NCI-H82 treated with DMSO at 0.1 percent for 48 hours (cell line): Measurements from ENCODE around the gene RNASEL.
"Not testable (repeated sequence)": the region's sequence is repeated elsewhere in the genome, so short reads cannot be mapped to it uniquely, and the experiment has no call there.

ENCODE experiments used
- DNase-seq: peaks from one replicate; lab custom pipeline; 2025; ENCODE audit not compliant: unreplicated experiment; lab: John Stamatoyannopoulos, UW

The RNASEL gene

GRCh38 chr1:182588500-182589396 is at the start of gene RNASEL:
TSS of gene RNASEL (minus strand) at chr1:182589256. CDS start at chr1:182586806, 2,450 bp downstream.
- peak; percentile 48 for DNase-seq

- no peak for DNase-seq
These were observed 48.7 kb upstream of the RNASEL start for GRCh38 chr1:182637769-182638168.

GRCh38 chr1:182635871-182636270 is 46.8 kb upstream of the RNASEL start:
- DNase-seq, result peak; percentile 52

GRCh38 chr1:182634306-182635072 is 45.4 kb upstream of the RNASEL start:
- DNase-seq, result peak; percentile 83

- DNase-seq, result peak; percentile 54
These were observed 44.7 kb upstream of the RNASEL start for GRCh38 chr1:182633657-182634281.

- no peak for DNase-seq
These were observed 44.0 kb upstream of the RNASEL start for GRCh38 chr1:182633031-182633430.

GRCh38 chr1:182632441-182632857 is 43.4 kb upstream of the RNASEL start:
- DNase-seq, result not testable (repeated sequence)

- no peak for DNase-seq
These were observed 42.9 kb upstream of the RNASEL start for GRCh38 chr1:182631954-182632353.

GRCh38 chr1:182631053-182631677 is 42.1 kb upstream of the RNASEL start:
- DNase-seq, result no peak

- no peak for DNase-seq
These were observed 41.5 kb upstream of the RNASEL start for GRCh38 chr1:182630586-182630985.

GRCh38 chr1:182629499-182630096 is 40.5 kb upstream of the RNASEL start:
- DNase-seq, result no peak

- no peak for DNase-seq
These were observed 40.0 kb upstream of the RNASEL start for GRCh38 chr1:182629080-182629479.

GRCh38 chr1:182628657-182629056 is 39.6 kb upstream of the RNASEL start:
- DNase-seq, result no peak

GRCh38 chr1:182627622-182628021 is 38.6 kb upstream of the RNASEL start:
- DNase-seq, result no peak

GRCh38 chr1:182626527-182626926 is 37.5 kb upstream of the RNASEL start:
- no peak for DNase-seq

- no peak for DNase-seq
These were observed 36.9 kb upstream of the RNASEL start for GRCh38 chr1:182625719-182626504.

- DNase-seq, result no peak
These were observed 36.0 kb upstream of the RNASEL start for GRCh38 chr1:182625024-182625423.

GRCh38 chr1:182624577-182624976 is 35.5 kb upstream of the RNASEL start:
- no peak for DNase-seq

GRCh38 chr1:182622901-182623528 is 34.0 kb upstream of the RNASEL start:
- no peak for DNase-seq
